DND-41 (cell line): Measurements from ENCODE around the gene ELF1.

ENCODE experiments used
- EZH2 ChIP-seq: IDR thresholded peaks from 3 replicates; pipeline ENCODE4 v1.6.1; 2012; ENCODE audit warnings: borderline replicate concordance, low read depth, mild to moderate bottlenecking, moderate library complexity, low read length, inconsistent platforms; ENCODE audit not compliant: severe bottlenecking
- TF ChIP-seq, protein P1 (sequence below): IDR thresholded peaks from 2 replicates; pipeline ENCODE4 v1.5.1; 2012; ENCODE audit warnings: borderline replicate concordance, low read length, moderate library complexity, mild to moderate bottlenecking; ENCODE audit not compliant: poor library complexity, severe bottlenecking; ENCODE audit errors: extremely low read depth

- TF ChIP-seq, protein P1, sequence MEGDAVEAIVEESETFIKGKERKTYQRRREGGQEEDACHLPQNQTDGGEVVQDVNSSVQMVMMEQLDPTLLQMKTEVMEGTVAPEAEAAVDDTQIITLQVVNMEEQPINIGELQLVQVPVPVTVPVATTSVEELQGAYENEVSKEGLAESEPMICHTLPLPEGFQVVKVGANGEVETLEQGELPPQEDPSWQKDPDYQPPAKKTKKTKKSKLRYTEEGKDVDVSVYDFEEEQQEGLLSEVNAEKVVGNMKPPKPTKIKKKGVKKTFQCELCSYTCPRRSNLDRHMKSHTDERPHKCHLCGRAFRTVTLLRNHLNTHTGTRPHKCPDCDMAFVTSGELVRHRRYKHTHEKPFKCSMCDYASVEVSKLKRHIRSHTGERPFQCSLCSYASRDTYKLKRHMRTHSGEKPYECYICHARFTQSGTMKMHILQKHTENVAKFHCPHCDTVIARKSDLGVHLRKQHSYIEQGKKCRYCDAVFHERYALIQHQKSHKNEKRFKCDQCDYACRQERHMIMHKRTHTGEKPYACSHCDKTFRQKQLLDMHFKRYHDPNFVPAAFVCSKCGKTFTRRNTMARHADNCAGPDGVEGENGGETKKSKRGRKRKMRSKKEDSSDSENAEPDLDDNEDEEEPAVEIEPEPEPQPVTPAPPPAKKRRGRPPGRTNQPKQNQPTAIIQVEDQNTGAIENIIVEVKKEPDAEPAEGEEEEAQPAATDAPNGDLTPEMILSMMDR = no peak
- TF ChIP-seq EZH2 = no peak
Measured at GRCh38 chr13:41006306-41006705, 12.8 kb downstream of the ELF1 start.
